ENCODE measurements around the gene OR51S1.
"Not testable (repeated sequence)": the region's sequence is repeated elsewhere in the genome, so short reads cannot be mapped to it uniquely, and the experiment has no call there.

Gene OR51S1

DNA sequence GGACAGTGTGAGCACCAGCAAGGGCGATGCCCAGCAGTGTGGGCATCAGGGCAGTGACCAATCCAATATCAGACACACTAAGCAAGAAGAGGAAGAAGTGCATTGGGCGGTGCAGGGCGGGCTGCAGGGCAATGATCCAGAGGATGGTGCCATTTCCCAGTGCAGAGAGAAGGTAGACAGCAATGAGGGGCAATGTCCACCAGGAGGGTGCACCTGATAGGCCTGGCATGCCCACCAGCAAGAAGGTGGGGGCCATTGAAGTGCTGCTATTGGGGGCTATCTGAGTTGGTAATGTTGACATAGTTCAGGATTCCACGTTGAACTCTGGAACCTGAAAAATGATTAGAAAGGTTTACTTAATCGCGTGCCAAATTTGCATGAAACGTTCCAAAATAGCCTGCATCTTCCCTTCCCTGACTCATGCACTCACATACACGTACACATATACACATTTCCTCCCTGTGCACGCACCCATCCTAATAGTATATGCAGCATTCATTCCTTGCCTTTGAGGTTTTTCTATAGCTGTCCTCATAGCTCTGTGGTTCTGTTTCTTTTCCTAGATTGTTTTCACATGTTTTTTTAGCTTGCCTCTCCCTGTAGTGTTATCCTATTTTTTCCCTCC is at the start of gene OR51S1:
Gene OR51S1 (minus strand): TSS at position 301 of the 625 bp plus-strand sequence. CDS start 0 bp downstream, at position 301.
- no peak for DNase-seq

DNA sequence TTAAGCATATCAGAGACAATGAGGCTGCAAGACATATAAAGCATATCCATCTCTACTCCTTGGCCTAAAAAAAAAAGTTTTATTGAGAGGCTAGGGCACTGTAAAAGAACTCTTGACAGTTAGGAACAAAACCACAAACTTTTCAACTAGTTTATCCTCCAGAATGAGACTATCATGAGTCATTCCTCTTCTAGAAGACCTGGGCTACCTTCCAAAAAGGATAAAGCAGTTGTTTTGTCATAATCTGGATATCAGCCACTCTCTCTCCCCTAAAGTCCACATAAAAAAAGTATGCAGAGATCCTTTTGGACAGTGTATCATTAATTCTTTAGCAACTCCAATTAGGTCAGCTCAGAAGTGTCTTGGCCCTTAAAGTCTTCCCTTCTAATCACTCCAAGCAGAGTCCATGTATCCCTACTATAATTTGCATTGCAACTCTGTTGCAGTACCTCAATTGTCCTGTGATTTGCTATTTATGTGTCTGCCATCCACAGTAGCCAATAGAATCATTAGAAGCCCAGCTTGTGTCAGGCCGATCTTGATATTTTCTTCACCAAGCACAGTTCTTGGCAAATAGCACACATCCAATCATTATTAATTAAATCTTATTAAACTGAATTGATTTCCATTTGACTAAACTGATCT is 43.1 kb upstream of the OR51S1 start:
- no peak for DNase-seq

- no peak for DNase-seq
Measured at GRCh38 chr11:4890279-4890678, 41.3 kb upstream of the OR51S1 start.

DNA sequence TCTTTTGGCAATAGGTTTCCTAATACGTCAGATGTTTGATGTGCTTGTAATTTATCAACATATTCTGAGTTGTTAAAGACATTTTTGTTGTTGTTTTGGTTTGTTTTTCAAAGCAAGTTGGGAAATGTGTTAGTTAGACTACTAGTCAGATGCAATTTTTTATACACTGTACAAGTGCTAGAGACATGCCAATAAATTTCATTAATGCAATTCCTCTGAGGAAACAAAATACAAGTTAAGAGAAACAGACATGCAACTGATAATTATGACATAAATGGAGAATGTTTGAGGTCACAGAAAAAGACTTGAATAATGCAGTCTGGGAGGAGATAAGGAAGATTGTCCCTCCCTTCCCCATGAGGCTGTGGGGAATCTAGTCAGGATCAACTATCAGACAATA is 38.6 kb upstream of the OR51S1 start:
- DNase-seq, result no peak

- DNase-seq, result no peak
Measured at GRCh38 chr11:4886186-4886585, 37.2 kb upstream of the OR51S1 start.

DNA sequence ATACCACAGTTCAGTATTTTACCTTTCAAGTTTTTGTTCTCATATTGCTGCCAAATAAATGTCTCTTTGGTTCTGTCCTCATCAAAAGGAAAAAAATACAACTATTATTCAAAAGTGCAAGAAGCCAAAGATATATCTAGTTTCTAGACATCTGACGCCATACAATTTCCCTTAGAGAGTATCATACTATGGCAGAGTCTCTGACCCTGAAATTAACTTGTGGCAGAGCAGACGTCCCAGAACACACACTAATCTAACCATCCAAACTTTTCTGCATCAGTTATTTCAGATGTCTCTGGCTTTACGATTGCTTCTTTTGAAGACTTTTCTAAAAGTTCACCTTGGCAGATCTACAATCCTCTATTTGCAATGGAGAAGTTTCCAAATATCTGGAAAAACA is 35.4 kb upstream of the OR51S1 start:
- no peak for DNase-seq

DNA sequence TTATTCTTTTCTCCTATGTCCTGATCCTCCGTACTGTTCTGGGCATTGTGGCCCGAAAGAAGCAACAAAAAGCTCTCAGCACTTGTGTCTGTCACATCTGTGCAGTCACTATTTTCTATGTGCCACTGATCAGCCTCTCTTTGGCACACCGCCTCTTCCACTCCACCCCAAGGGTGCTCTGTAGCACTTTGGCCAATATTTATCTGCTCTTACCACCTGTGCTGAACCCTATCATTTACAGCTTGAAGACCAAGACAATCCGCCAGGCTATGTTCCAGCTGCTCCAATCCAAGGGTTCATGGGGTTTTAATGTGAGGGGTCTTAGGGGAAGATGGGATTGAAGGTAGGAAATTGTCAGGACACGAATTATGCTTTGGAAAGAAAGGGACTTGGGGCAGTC is 33.5 kb upstream of the OR51S1 start:
- no peak for DNase-seq

GRCh38 chr11:4881860-4882500 is 33.0 kb upstream of the OR51S1 start, which contains the start of gene OR51T1:
TSS of gene OR51T1 (plus strand) at chr11:4881900. CDS start at chr11:4881900, 0 bp downstream.
- DNase-seq, result no peak

DNA sequence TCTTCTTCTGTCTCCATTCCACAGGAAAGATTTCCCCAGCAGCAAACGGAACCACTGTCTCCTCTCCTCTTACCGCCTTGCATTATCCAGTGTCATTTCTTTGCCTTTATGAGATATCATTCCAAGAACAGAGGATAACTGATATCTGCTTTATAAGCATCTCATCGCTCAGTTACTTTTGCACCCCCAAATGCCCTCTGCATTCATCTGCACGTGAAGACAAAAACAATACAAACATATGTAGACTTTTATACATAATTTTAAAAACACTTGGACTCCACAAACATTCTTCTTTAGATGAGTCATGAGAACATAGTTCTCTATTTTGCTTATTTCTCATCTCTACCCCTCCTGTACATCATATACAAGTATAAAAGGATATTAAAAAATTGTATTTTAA is 32.2 kb upstream of the OR51S1 start:
- no peak for DNase-seq

DNA sequence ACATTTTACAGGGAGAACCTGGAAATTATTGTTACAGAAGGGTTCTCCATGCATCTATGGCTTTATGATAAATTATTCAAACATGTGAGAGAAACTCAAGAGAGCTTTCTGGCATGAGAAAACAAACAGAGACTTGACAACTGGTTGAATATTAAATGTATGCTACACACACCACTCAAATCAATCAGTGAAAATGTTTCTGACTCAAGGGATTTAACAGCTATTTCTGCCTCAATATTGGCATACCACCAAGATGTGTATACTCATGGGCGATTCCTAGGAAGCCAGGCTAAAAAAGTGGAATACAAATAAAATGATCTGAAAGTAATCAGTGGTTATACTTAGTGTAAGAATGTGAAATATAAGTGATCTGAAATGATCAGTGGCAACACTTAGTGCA is 16.8 kb upstream of the OR51S1 start:
- no peak for DNase-seq

DNA sequence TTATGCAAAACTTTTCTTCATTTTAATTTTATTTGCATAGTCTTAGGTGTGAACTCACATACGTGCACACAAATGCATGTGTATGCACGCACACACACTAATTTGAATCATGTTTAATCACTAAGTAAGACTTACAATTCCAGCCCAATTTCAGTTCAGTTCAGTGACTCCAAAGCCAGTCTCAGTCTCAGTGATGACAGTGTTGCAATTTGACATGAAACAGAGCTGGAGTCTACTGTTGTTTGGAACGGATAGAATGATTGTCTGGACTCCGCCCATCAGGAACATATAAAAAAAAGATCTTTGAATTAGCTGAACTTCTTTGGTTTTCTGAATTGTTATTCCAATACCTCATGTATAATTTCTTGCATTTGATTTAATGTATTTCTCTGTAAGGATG is 14.9 kb upstream of the OR51S1 start:
- DNase-seq, result no peak

GRCh38 chr11:4862447-4863236 is 13.6 kb upstream of the OR51S1 start:
- no peak for DNase-seq

DNA sequence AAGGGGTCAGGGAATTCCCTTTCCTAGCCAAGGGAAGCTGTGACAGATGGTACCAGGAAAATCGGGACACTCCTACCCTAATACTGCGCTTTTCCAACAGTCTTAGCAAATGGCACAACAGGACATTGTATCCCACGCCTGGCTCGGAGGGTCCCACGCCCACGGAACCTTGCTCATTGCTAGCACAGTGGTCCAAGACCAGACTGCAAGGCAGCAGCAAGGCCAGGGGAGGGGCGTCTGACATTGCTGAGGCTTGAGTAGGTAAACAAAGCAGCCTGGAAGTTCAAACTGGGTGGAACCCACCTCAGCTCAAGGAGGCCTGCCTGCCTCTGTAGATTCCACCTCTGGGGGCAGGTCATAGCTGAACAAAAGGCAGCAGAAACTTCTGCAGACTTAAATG is 5.3 kb upstream of the OR51S1 start:
- not testable (repeated sequence) for DNase-seq

DNA sequence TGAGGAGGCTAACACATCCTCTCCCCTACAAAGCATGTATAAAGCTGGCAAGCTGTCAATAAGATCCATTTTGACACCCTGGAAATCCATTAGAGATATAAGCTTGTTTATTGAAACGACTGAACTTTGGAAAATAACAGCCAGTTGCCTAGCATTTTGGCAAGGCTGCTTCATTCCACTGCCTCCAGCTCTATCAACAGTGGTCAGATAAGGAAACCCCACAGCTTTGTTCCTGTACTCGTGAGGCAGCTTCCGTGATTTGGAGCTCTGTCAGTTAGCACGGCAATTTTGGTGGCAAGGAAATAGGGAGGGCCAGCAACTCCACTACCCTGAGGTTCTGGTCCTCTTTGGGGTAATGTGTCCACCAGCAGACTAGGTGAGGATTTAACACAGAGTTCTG is 2.0 kb upstream of the OR51S1 start:
- no peak for DNase-seq

GRCh38 chr11:4839851-4840549 is 9.0 kb downstream of the OR51S1 start:
- DNase-seq, result no peak

DNA sequence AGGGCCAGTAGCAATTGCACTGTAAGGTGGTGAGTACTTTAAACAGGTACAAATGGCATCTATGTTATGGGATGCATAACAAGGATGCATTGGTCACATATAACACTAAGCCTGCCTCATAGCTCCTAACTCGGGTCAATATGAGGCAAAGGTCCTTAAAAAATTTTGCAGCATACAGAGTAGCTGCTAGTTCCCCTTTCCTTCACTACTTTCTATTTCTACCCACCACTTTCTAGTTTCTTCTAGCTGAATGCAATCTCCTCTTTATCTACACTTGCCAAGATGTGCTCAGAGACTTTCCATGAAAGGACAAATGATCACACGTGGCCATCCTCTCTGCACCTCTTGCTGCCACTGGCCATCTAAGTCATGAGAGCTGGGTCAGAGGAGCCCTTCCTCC is 18.1 kb downstream of the OR51S1 start:
- DNase-seq, result no peak

DNA sequence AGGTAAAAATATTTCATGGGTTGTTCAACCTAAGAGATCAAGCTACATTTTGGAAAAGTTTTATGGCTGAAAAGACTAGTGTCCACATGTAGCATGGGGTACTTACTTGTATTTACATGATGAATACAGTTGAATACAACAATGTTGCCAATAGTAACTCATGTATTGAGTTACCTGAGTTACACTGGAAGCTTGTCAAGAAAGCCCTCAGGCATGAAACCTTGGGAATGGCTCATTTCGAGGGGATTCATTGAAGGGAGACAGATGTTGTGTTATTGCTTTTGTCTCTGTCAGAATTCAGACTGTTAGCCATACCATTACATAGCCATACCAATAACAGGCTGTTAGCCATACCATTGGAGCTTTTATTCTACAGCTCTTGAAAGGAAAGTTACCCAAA is 18.7 kb downstream of the OR51S1 start:
- DNase-seq, result no peak

DNA sequence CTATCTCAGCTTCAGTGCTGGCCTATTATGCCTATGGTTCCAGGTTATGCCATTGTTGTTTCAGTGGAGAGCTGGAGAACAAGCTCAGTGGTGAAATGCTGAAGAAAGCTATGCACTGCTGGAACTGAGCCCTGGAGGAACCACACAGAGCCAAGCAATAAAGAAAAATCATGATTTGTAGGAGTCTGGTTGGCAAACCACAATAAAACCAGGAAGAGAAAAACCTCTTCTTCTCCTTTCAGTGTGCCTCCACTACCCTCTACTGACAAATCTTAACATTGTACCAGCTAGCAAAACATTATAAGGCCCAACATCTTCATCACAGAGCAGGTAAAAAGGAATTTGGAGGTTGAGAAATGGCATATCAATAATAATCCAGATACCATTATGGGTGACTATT is 22.6 kb downstream of the OR51S1 start:
- no peak for DNase-seq

DNA sequence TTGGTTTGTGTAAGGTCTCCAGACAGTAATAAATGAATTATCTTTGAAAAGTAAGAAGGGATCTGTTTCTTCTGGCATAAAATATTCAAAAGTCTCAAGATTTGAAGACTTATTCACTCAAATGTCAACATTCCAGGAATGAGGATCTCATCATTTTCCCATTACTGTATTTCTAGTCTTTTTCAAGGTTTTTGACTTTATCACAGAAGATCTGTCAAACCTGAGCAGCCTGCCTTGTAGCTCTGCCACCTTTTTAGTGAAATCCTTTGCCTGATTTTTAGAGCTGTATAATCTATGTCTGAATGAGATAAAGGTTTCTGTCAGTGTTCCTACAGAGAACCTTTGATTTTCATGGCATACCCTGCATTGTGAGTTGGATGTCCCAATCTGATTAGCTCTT is 23.9 kb downstream of the OR51S1 start:
- no peak for DNase-seq

- no peak for DNase-seq
Measured at GRCh38 chr11:4821021-4821420, 28.0 kb downstream of the OR51S1 start, which contains the start of gene OR51F2. TSS of gene OR51F2 (plus strand) at chr11:4821321. CDS start at chr11:4821422, 101 bp downstream.

DNA sequence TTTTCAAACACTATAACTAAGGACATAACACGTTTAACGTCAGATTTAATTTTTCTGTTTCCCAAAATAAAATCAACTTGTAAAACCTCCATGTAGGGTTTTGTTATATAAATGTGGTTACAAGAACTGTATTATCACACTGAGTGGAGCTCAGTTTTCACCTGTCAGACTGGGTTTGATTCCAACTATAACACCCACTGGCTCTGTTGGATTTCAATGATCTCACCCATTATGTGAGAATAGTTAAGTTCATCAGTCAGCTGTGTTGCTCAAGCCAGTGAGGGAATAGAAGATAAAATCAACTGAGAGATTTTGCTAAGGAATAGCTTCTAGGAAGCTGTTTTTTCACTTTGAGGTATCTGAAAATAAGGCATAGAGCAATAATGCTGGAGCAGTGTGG is 39.8 kb downstream of the OR51S1 start:
- no peak for DNase-seq

GRCh38 chr11:4808476-4808875 is 40.5 kb downstream of the OR51S1 start:
- no peak for DNase-seq

DNA sequence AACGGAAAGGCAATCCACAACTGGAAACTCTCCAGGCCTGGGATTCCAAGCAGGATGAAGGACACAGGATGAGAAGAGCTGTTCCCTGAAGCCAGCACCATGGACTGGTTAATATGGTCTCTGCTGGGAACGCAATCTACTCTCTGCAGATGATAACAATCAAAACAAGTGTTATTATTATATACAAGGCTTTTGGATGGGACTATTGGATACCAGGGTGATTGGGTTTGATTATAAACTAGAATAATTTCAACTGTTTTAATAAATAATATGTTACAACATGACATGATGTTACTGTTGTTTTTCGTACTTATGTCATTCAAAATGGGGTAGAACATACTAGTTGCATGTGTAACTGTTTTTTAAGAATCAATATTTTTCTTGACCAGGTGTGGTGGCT is 44.7 kb downstream of the OR51S1 start, which contains the start of gene OR52R1:
Gene OR52R1 (minus strand): TSS at position 101 of the 400 bp plus-strand sequence. CDS start 0 bp downstream, at position 101.
- no peak for DNase-seq
